BE2C (cell line): ENCODE data around the gene APLN.

Source experiments
- DNase-seq: peaks from one replicate; pipeline ENCODE4 v3.0.0-alpha.2; 2020
- H3K27me3 ChIP-seq: fragments of 250-450 bp; sonication (Bioruptor Pico); 2 replicates; pipeline ENCODE4 v1.5.1; 2020; ENCODE audit warnings: mild to moderate bottlenecking
- H3K36me3 ChIP-seq: fragments of 250-450 bp; sonication (Bioruptor Pico); 2 replicates; pipeline ENCODE4 v1.5.1; 2020; ENCODE audit warnings: mild to moderate bottlenecking
- H3K4me1 ChIP-seq: fragments of 250-450 bp; sonication (Bioruptor Pico); 2 replicates; pipeline ENCODE4 v1.5.1; 2020
- H3K4me3 ChIP-seq: 2 replicates; pipeline ENCODE4 v1.5.1; 2011; ENCODE audit warnings: low read depth, low read length
- H3K9me3 ChIP-seq: fragments of 250-450 bp; sonication (Bioruptor Pico); 2 replicates; pipeline ENCODE4 v1.5.1; 2020
- TF ChIP-seq, protein P1 (sequence below): IDR thresholded peaks from 2 replicates; pipeline ENCODE4 v1.5.1; 2012; ENCODE audit warnings: mild to moderate bottlenecking, low read depth, low read length

The APLN gene

DNA sequence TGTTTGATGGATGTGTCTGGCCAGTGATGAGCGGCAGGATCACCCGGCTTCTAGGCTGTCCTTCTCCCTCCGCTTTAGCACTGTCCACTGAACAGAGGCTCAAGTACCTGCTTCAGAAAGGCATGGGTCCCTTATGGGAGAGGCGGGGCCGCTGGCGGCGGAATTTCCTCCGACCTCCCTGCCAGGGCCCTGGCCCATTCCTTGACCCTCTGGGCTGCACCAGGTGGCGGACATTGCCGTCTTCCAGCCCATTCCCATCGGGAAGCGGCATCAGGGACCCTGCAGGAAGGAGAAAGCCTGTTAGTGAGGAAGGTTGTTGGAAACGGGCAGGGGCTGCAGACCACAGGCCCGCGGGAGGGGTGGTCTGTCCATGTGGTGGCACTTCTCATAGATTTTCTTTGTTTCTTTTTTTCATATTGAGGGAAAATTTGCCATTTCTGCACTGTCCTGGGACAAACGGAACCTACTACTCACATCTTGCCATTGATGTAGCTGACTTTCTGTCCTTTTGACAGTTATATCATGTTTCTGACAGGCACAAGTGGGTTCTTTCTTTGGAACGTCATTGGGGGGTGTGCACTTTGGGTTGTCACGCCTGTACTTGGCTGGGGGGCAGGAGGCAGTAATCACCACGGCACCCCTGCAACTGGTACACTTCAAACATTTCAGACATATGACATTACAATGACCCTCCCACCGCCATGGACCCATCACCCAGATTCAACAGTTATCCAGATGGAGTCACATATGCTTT, 6.1 kb downstream of the APLN start:
- Histone ChIP-seq H3K27me3 (0 out of 2 replicates have a peak, but pooled peaks cover 2% of the 10 kb centered on the region), H3K4me1 (no peaks in the 10 kb centered on the region), H3K36me3 (no peaks in the 10 kb centered on the region), H3K9me3 (no peaks in the 10 kb centered on the region), H3K4me3 (no peak overlapping the region)
- no peak for DNase-seq
- TF ChIP-seq, protein P1, sequence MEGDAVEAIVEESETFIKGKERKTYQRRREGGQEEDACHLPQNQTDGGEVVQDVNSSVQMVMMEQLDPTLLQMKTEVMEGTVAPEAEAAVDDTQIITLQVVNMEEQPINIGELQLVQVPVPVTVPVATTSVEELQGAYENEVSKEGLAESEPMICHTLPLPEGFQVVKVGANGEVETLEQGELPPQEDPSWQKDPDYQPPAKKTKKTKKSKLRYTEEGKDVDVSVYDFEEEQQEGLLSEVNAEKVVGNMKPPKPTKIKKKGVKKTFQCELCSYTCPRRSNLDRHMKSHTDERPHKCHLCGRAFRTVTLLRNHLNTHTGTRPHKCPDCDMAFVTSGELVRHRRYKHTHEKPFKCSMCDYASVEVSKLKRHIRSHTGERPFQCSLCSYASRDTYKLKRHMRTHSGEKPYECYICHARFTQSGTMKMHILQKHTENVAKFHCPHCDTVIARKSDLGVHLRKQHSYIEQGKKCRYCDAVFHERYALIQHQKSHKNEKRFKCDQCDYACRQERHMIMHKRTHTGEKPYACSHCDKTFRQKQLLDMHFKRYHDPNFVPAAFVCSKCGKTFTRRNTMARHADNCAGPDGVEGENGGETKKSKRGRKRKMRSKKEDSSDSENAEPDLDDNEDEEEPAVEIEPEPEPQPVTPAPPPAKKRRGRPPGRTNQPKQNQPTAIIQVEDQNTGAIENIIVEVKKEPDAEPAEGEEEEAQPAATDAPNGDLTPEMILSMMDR: no peak

GRCh38 chrX:129647418-129648410, 7.0 kb downstream of the APLN start:
- Histone ChIP-seq H3K4me1 (no peaks in the 10 kb centered on the region), H3K36me3 (no peaks in the 10 kb centered on the region), H3K27me3 (no peaks in the 10 kb centered on the region), H3K9me3 (no peaks in the 10 kb centered on the region), H3K4me3 (no peak overlapping the region)
- DNase-seq: no peak
- TF ChIP-seq, protein P1: no peak

GRCh38 chrX:129646566-129647417, 8.0 kb downstream of the APLN start:
- no peaks in the 10 kb centered on the region for H3K4me1 ChIP-seq
- H3K4me3 ChIP-seq: no peak overlapping the region
- peak; percentile 22 for DNase-seq
- no peaks in the 10 kb centered on the region for H3K36me3 ChIP-seq
- no peaks in the 10 kb centered on the region for H3K9me3 ChIP-seq
- H3K27me3 ChIP-seq: no peaks in the 10 kb centered on the region
- TF ChIP-seq, protein P1: no peak

GRCh38 chrX:129642641-129643040, 12.1 kb downstream of the APLN start:
- Histone ChIP-seq H3K36me3 (no peaks in the 10 kb centered on the region), H3K4me3 (no peak overlapping the region), H3K27me3 (no peaks in the 10 kb centered on the region), H3K9me3 (no peaks in the 10 kb centered on the region), H3K4me1 (no peaks in the 10 kb centered on the region)
- no peak for DNase-seq
- TF ChIP-seq, protein P1: no peak

- TF ChIP-seq, protein P1: no peak
- no peaks in the 10 kb centered on the region for H3K27me3 ChIP-seq
Observed at GRCh38 chrX:129641941-129642340, 12.8 kb downstream of the APLN start.

More at GRCh38 chrX:129641941-129642340, 12.8 kb downstream of the APLN start:
- Histone ChIP-seq H3K36me3 (no peaks in the 10 kb centered on the region), H3K4me3 (no peak overlapping the region), H3K4me1 (no peaks in the 10 kb centered on the region), H3K9me3 (no peaks in the 10 kb centered on the region)
- no peak for DNase-seq
